ENCODE data around the gene CA10.

Gene CA10

GRCh38 chr17:51590071-51590656 is 568.4 kb downstream of the CA10 start:
- no peak for DNase-seq (ENCODE audit: low read depth)

- no peak for DNase-seq (ENCODE audit: low read depth)
Observed at GRCh38 chr17:51588063-51588462, 570.5 kb downstream of the CA10 start.

DNA sequence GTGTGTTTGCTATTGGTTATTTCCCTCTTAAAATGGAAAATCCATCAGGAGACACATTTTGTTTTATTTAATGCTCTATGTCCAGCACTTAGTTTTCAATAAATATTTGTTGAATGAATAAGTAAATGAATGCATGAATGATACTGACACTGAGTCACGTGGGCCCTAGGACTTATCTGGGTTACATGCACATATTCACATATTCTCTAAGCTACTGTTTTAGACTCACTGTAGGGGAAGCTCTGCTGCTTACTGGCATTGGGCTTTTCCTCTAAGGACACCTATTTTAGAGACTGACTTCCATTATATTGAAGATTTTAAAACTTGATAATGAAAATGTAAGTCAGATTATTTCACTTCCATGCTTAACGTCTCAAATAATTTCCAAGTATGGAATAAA is 571.0 kb downstream of the CA10 start:
- no peak for DNase-seq (ENCODE audit: low read depth)

DNA sequence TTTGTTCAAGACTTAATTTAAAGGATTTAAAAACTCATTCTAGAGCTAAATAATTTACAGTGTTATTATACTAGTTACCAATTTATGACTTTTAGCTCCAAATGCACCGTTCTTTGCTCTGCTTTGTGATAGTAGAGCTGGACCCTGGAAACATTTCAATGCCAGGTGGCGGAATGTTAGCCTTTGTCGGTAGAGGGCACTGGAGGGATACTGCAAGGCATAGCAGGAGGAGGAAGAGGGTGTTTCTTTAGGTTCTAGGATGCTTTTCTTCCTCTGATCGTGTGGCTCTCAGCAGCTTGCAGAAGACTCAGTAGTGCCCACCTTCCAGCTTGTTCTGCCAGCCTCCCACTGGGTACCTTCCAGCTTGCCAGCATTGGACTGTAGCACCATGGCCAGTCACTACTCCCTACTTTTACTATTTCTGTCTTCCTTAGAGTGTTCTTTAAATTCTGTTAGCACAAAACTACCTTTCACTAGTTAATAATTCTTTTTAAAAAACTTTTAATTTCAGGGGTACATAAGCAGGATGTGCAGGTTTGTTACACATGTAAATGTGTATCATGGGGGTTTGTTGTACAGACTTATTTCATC is 572.9 kb downstream of the CA10 start:
- no peak for DNase-seq (ENCODE audit: low read depth)

DNA sequence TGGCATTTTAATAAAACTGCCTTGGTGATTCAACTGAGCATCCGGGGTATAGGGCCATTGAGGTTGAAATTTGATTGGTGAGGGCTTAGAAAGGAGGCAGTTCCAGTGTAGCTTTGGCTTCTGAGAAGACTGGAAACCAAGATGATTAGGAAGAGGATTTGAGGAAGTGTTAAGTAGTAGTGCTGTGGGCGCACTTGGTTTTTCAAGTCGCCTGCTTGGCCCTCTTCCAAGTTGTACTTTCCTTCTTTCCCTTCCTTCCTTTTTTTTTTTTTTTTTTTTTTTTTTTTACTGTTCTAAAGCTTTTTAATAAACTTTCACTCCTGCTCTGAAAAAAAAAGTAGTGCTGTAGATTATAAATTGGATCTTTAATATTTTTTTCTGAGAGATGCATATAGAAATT is 577.6 kb downstream of the CA10 start:
- DNase-seq (ENCODE audit: low read depth): no peak

Data from GM04503 (cell line).